ENCODE results near the gene ZNF664. TPM values are rescaled to one million over a fixed set of nuclear protein-coding genes. Genes with fewer than 3 reads are reported as not detected.

Gene ZNF664
- total RNA-seq, 2 donors from 2014 or later = 53.1 to 56.2 TPM

DNA sequence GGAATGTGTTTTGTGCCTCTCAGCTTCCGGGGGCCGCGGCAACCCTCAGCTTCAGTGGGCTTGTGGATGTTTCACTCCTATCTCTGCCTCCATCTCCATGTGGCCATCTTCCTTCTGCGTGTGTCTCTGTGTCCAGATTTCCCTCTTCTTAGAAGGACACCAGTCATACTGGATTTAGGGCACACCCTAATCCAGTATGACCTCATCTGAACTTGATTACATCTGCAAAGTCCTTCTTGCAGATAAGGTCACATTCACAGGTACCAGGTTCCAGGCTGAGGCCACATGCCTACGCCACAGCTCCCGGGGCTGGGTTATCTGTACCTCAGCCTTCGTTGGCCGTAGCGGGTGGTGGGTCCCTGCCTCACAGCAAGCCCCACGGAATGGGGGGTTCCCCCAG is 68.9 kb downstream of the ZNF664 start:
- H3K4me3 ChIP-seq = no peak overlapping the region
- no peaks in the 10 kb centered on the region for H3K36me3 ChIP-seq
- no peaks in the 10 kb centered on the region for H3K4me1 ChIP-seq
- no peaks in the 10 kb centered on the region for H3K27me3 ChIP-seq
- peaks cover 0 to 4% of the 10 kb centered on the region in 2 donors for H3K9me3 ChIP-seq
- H3K27ac ChIP-seq = no peak overlapping the region
- TF ChIP-seq, protein P1, sequence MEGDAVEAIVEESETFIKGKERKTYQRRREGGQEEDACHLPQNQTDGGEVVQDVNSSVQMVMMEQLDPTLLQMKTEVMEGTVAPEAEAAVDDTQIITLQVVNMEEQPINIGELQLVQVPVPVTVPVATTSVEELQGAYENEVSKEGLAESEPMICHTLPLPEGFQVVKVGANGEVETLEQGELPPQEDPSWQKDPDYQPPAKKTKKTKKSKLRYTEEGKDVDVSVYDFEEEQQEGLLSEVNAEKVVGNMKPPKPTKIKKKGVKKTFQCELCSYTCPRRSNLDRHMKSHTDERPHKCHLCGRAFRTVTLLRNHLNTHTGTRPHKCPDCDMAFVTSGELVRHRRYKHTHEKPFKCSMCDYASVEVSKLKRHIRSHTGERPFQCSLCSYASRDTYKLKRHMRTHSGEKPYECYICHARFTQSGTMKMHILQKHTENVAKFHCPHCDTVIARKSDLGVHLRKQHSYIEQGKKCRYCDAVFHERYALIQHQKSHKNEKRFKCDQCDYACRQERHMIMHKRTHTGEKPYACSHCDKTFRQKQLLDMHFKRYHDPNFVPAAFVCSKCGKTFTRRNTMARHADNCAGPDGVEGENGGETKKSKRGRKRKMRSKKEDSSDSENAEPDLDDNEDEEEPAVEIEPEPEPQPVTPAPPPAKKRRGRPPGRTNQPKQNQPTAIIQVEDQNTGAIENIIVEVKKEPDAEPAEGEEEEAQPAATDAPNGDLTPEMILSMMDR (IDR thresholded peaks at IDR 0.05) = no peak
- no peak for DNase-seq (ENCODE audit: low spot score)

GRCh38 chr12:124044021-124044420 is 71.0 kb downstream of the ZNF664 start:
- Histone ChIP-seq H3K4me3 (no peak overlapping the region), H3K27ac (no peak overlapping the region), H3K27me3 (no peaks in the 10 kb centered on the region), H3K36me3 (no peaks in the 10 kb centered on the region), H3K9me3 (peaks cover 0 to 19% of the 10 kb centered on the region in 2 donors), H3K4me1 (peaks cover 0 to 1% of the 10 kb centered on the region in 2 donors)
- no peak for DNase-seq (ENCODE audit: low spot score)
- TF ChIP-seq, protein P1 (IDR thresholded peaks at IDR 0.05) = no peak

- DNase-seq (ENCODE audit: low spot score) = no peak
- Histone ChIP-seq H3K4me3 (no peak overlapping the region), H3K9me3 (peaks cover 0 to 19% of the 10 kb centered on the region in 2 donors), H3K27me3 (no peaks in the 10 kb centered on the region), H3K36me3 (no peaks in the 10 kb centered on the region), H3K27ac (no peak overlapping the region), H3K4me1 (peaks cover 0 to 10% of the 10 kb centered on the region in 2 donors)
- TF ChIP-seq, protein P1 (IDR thresholded peaks at IDR 0.05) = no peak
These were observed 71.8 kb downstream of the ZNF664 start for GRCh38 chr12:124044809-124045321.

DNA sequence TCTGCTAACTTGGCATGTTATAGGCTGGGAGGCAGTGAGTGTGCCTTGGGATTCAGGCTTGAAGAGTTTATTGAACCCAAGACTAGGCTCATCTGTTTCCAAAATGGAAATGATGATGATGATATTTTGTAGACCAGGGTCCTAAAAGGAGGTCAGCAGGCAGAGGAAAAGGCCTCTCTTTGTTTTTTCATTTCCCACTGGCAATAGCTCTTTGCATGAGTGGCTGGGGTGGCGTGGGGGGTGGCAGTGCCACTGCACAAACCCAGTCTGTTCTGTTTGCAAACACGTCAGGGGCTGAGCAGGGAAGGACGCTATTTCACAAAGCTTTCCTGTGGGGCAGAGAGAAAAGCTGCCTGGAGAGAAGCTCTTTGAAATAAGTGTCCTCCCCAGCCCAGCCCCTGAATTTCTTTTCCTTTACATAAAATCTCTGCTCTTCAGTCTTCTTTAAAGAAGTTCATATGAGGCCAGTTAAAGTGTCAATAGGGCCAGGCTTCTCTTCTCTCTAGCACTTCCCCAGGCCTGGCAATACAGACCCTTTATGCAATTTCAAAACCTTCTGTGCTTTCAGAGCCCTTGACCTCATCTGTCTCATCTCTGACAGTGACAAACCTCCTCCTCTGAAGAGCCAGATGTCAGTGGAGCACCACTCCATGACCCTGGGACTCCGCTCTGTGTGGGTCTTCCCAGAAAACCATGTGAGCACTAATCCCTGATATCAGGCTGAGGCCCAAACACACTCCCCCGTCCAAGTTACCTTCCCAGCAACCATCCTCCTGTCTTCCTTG is 72.8 kb downstream of the ZNF664 start:
- Histone ChIP-seq H3K27me3 (no peaks in the 10 kb centered on the region), H3K36me3 (no peaks in the 10 kb centered on the region), H3K27ac (no peak overlapping the region), H3K4me1 (peaks cover 0 to 11% of the 10 kb centered on the region in 2 donors), H3K9me3 (peaks cover 0 to 19% of the 10 kb centered on the region in 2 donors), H3K4me3 (no peak overlapping the region)
- TF ChIP-seq, protein P1 (IDR thresholded peaks at IDR 0.05) = no peak
- no peak for DNase-seq (ENCODE audit: low spot score)

- Histone ChIP-seq H3K4me1 (peaks cover 0 to 11% of the 10 kb centered on the region in 2 donors), H3K27me3 (no peaks in the 10 kb centered on the region), H3K36me3 (no peaks in the 10 kb centered on the region), H3K27ac (no peak overlapping the region), H3K4me3 (no peak overlapping the region), H3K9me3 (peaks cover 0 to 19% of the 10 kb centered on the region in 2 donors)
- TF ChIP-seq, protein P1 (IDR thresholded peaks at IDR 0.05) = no peak
- DNase-seq (ENCODE audit: low spot score) = no peak
These were observed 73.4 kb downstream of the ZNF664 start for GRCh38 chr12:124046456-124046740.

Data from right atrium auricular region (tissue), 2 donors.